Measurements from ENCODE around the gene BCAR1.
"Not testable (repeated sequence)": the region's sequence is repeated elsewhere in the genome, so short reads cannot be mapped to it uniquely, and the experiment has no call there.

Gene BCAR1

DNA sequence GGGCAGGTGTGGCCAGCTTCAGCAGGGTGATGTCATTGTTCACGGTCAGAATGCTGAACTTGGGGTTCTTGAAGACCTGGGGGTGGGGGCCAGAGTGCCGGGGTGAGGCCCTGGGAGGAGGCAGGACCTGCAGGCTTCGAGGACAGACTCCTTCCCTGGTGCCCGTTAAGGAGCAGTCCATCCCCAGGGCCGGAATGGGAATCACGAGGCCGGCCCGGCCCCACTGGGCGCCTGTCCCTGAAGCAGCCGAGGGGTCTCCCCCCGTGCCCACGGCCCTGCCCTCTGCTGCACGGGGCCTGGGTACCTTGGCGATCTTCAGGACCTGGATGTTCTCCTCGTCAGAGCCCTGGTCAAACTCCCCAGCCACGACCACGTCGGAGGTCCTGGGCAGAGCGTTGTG, 46.0 kb downstream of the BCAR1 start:
- not testable (repeated sequence) for DNase-seq (ENCODE audit: low read depth in 2 of 2, low spot score in 1 of 2)

GRCh38 chr16:75204905-75205304, 46.5 kb downstream of the BCAR1 start:
- not testable (repeated sequence) for DNase-seq (ENCODE audit: low read depth in 2 of 2, low spot score in 1 of 2)

DNA sequence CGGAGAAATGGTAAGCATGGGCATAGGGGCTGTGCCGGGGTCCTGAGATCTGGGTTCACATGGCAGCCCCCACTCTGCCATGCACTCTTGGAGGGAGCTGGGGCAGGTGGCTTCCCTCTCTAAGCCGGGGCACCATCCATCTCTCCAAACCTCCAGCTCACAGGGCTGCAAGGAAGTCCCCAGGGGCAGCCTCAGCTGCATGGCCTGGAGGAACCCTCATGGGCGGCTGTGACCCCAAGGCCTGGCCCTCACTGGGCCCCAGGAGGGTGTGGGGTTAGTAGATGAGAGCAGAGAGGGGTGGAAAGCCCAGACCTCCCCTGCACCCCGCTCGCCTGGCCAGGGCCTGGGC, 47.0 kb downstream of the BCAR1 start:
- DNase-seq (ENCODE audit: low read depth in 2 of 2, low spot score in 1 of 2): no peak

DNA sequence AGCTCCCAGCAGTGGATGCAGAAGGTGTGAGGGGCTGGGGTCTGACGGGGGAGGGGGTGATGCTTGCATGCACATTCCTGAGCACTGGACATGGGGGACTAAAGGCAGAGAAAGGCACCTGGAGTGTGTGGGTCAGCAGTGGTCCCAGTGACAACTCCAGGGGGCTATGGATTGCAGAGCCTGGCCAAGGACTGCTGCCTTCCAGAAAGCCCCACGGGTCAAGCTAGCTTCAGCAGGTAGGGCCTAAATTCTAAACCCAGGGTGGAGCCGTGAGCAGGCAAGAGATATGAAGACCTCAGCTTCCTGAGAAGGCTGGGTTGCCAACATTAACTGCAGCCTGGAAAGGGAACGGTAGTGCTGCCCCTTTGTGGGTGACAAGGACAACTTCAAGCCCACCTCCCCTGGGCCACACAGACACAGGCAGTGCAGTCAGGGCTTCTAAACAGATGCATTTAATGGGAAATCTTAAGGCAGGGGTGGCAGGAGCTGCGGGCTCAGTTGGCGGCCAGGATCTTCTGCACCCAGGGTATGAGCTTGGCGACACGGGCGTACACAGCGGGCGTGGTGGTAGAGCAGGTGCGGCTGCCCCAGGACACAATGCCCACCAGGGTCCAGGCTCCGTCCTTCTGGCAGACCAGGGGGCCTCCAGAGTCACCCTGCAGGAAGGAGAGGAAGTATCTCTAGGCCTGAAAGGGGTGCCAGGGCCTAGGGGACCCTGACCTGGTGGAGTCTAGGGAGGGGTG, 47.6 kb downstream of the BCAR1 start:
- DNase-seq (ENCODE audit: low read depth in 2 of 2, low spot score in 1 of 2): no peak

DNA sequence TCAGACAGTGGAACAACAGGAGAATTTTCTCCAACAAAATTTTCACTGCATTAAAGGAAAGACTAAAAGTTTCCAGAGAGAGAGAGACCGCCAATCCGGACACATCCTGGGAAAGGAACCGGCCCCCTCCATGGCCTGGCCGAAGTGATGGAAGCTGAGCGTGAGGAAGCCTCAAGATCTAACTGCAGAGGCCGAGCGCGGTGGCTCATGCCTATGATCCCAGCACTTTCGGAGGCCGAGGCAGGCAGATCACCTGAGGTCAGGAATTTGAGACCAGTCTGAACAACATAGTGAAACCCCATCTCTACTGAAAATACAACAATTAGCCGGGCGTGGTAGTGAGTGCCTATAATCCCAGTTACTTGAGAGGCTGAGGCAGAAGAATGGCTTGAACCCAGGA, 48.3 kb downstream of the BCAR1 start:
- DNase-seq (ENCODE audit: low read depth in 2 of 2, low spot score in 1 of 2): no peak

DNA sequence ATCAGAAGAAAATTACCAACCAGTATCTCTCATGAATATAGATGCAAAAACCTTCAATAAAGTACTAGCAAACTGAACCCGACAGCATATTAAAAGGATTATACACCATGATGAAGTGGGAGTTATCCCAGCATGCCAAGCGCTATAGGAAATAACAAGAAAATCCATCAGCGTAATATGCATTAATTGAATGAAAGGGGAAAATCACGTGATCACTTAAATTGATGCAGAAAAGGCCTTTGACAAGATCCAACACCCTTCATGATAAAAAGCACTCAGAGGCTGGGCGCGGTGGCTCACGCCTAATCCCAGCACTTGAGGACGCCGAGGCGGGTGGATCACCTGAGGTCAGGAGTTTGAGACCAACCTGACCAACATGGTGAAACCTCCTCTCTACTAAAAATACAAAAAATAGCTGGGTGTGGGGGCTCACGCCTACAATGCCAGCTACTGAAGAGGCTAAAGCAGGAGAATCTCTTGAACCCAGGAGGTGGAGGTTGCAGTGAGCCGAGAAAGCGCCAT, 49.3 kb downstream of the BCAR1 start:
- no peak for DNase-seq (ENCODE audit: low read depth in 2 of 2, low spot score in 1 of 2)

DNA sequence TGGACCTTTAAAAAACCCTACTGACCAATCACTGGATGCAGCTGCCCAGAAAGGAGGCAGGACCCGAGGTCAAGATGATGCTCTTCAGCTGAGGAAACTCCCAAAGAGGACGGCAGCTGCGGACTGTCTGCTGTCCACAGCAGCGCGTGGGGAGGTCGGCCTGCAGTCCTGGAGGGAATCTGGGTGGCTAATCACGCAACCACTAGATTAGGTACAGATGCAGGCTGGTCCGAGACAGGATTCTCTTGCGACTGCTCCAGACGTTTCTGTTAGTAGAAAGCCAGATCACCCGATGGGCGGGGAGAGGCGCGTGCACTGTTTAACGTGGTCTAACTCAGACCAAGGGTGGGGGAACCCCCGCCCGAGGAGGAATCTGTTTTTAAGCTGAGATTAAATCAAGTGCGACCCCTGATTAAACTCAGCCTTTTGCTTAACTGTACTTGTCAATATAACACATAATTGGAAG, 53.3 kb downstream of the BCAR1 start:
- DNase-seq (ENCODE audit: low read depth in 2 of 2, low spot score in 1 of 2): no peak

- DNase-seq (ENCODE audit: low read depth in 2 of 2, low spot score in 1 of 2): no peak
Measured at GRCh38 chr16:75197522-75198134, 53.8 kb downstream of the BCAR1 start.

DNA sequence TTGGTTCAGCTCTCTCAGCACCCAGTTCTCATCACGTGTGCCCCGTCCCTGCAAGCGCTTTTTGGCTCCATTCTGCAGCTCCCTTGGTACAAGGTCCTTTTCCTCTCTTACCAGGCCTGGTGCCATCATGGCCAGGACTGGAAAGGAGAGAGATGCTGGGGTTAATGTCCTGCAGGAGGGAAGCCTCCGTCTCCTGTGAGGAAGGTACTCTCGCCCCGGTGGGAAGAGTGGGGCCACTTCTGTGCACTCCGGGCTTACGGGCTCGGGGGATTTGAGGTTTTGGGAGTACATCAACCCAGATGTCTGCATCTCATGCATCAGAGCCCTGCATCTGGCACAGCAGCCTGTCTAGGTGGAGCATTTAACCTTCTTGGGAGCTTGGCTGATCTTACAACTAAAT, 54.6 kb downstream of the BCAR1 start:
- no peak for DNase-seq (ENCODE audit: low read depth in 2 of 2, low spot score in 1 of 2)

DNA sequence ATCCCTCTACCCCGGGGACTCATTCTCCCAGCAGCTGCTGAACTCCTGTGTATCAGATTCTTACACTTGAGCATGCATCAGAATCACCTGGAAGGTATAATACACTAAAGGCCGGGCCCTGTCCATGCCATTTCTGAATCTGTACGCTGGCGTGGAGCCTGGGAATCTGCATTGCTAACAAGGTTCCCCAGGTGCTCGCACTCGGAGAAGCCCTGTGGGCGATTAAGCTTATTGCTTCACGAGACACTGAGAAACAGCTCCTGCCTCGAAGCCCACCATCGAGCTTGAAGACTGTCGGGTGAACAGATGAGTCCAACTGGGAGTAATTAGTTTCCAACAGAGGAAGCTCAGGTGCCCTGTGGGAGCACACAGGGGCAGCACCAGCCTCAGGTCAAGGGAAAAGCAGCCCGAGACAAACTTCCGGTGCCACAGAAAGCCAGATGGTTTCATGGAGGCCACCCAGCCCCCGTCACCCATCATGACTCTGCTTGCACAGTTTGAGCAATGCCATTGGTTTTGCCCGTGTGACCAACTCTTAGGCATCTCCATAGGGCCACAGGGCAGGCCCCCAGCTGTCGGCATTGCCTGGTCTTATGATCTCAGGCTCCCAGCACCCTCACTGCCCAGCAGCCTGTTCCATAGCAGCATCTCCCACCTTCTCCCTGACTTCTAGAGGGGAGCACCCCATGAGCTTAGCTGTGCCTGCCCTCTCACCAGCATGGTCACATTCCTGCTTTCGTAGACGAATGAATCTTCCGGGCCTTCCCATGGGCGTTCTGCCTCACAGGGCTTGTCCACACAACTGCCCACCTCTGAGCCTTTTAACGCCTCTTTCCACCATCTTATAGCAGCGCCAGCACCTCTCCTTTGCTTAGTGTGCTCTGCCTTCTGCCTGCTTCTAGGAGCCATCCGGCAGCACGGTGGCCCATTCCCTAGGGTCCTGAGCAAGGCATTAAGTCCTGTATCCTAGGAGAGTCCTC, 55.3 kb downstream of the BCAR1 start:
- no peak for DNase-seq (ENCODE audit: low read depth in 2 of 2, low spot score in 1 of 2)

DNA sequence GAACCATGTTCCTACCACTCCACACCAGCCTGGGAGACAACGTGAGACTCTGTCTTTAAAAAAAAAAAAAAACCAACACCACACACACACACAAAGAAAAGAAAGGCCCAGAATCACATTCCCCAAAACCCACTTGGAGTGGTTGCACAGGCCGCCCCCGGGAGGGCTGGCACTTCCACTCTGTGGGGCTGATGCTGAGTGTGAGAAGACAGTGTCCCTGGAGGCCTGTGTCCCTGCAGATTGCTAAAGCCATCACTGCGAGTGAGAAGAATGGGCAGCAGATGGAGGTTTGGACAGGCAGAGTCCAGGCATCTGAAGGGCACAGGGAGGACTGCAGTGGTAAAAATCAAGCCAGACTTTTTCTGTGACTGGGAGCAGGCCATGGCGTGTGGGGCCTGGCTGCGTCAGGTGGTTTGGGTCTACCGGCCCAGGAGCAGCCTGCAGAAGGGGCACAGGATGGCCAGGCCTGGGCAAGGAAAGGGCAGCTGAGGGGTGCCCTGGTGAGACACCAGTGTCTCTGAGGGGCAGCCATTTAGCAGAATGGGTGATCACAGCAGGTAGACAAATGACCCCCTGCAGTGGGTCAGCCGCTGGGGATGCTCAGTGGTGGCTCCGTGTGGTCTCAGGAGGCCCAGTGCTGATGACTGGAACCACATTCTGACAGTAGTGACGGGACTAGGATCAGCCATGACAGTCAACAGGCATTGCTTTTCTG, 57.5 kb downstream of the BCAR1 start:
- DNase-seq (ENCODE audit: low read depth in 2 of 2, low spot score in 1 of 2): no peak

GRCh38 chr16:75193265-75193650, 58.2 kb downstream of the BCAR1 start:
- DNase-seq (ENCODE audit: low read depth in 2 of 2, low spot score in 1 of 2): no peak

GRCh38 chr16:75192606-75193264, 58.7 kb downstream of the BCAR1 start:
- DNase-seq (ENCODE audit: low read depth in 2 of 2, low spot score in 1 of 2): no peak

DNA sequence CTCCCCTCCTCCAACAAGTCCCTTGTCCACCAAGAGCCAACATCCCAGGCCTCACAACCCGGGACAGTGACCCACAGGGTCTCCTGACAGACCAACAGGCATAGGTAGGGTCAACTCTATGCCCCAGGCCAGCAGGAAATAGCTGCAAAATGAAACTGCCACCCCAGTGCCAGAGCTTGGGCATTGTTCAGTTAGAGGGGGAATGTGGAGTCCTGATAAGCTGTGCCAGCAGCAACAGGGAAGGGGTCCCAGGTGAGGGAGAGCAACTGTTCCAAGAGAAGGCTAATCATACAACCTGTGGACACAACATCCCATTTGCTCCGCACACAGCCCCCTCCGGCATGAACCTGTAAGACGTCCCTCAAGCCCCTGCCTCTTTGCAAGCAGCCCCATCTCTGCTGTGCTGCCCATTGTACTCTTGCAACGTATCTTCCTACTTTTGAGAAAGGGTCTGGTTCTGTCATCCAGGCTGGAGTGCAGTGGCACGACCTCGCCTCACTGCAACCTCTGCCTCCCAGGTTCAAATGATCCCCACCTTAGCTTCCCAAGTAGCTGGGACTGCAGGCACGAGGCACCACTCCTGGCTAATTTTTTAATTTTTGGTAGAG, 61.7 kb downstream of the BCAR1 start:
- no peak for DNase-seq (ENCODE audit: low read depth in 2 of 2, low spot score in 1 of 2)

DNA sequence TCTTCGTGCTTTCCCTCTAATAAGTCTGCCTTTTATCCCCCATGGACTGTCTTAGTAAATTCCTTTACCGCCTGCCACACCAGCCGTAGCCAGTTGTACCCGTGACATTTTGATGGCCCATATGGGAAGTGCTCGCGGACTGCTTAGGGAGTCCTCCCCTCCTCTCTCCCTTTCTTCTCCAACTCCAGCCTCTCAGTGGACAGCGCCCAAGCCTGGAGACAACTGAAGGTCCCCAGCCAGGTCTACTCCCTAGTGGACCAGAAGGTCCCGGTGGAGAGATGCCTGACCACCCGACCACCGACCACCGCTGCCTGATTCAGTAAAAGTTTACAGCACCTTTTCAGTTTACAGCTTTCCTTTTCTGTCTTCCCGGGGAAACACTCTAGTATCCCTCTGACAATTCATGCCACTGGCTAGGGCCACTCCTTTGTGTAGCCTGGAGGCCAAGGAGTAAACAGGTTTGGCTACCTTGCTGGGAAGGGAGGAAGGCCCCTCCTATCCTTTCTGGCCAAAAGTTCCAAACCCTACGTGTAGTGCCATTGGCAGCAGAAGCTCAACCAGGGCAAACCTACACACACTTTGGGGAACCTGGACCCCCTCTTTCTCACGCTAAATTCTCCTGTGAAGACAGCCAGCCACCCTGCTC, 62.5 kb downstream of the BCAR1 start:
- no peak for DNase-seq (ENCODE audit: low read depth in 2 of 2, low spot score in 1 of 2)

- no peak for DNase-seq (ENCODE audit: low read depth in 2 of 2, low spot score in 1 of 2)
Measured at GRCh38 chr16:75181630-75182029, 69.8 kb downstream of the BCAR1 start.

DNA sequence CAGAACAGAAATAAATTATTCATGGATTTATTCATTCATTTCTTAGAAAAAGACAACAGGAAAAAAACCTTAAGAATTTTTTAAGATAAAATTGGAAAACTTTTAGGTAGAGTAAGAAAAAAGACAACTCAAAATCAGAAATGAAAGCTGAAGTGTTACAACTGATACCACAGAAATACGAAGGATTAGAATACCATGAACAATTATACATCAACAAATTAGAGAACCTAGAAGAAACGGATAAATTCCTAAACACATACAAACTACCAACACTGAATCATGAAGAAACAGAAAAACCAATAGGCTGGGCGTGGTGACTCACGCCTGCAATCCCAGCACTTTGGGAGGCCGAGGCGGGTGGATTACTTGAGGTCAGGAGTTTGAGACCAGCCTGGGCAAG, 72.2 kb downstream of the BCAR1 start:
- no peak for DNase-seq (ENCODE audit: low read depth in 2 of 2, low spot score in 1 of 2)

Data from stimulated activated CD8-positive, alpha-beta memory T cell treated with anti-CD3 and anti-CD28 coated beads, Interleukin-4, amount 100 ng/mL, for 1 hour (primary cell).